Colon (tissue), 2 donors: ENCODE measurements around the gene FUCA2.
"Not testable (repeated sequence)": the region's sequence is repeated elsewhere in the genome, so short reads cannot be mapped to it uniquely, and the experiment has no call there.

Experiments
- FAIRE-seq: peaks from 2 replicates; lab custom pipeline; 2012; peaks lifted over from hg19 to GRCh38; lab: Jason Lieb, UNC
- donor health status: control.
- donor health status: control.

FUCA2 gene

DNA sequence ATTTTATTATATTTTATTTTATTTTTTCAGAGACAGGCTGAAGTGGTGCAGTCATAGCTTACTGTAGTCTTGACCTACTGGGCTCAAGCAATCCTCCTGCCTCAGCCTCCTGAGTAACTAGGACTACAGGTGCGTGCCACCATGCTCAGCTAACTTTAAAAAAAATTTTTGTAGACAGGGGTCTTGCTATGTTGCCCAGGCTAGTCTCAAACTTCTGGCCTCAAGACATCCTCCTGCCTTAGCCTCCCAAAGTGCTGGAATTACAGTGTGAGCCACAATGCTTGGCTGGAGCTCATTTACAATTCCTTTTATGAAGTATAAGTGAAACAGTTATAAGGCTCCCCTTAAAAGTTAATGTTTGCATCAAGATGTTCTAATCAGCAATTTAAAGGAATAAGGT lies 14.5 kb downstream of the FUCA2 start:
- FAIRE-seq = no peak

DNA sequence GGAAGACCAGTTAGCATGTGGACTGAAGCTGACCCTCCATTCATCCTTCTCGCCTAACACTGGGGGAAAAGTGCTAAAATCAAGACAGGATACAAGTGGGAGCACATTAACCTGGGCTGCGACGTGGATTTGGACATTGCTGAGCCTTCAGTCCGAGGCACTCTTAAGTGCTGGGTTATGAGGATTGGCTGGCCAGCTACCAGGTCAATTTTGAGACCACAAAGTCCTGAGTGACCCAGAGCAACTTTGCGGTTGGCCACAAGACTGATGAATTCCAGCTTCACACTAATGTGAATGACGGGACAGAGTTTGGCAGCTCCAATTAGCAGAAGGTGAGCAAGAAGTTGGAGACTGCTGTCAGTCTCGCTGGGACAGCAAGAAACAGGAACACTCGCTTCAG lies 20.7 kb downstream of the FUCA2 start:
- FAIRE-seq = no peak

DNA sequence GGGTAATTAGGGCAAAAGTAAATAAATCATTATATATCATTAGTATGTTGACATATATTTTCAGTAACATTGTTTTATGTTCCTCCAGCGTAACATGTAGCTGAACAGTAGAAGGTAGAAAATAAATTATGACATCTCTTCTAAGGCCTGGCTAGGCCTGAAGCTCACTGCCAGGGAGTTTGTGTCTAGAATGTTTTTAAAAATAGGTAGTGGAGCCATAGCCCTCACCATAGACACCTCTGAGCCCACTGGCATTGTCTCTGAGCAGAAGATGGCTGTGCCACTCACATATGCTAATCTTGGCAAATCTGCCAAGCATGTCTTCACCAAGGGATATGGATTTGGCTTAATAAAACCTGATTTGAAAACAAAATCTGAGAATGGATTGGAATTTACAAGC lies 21.3 kb downstream of the FUCA2 start:
- no peak for FAIRE-seq

DNA sequence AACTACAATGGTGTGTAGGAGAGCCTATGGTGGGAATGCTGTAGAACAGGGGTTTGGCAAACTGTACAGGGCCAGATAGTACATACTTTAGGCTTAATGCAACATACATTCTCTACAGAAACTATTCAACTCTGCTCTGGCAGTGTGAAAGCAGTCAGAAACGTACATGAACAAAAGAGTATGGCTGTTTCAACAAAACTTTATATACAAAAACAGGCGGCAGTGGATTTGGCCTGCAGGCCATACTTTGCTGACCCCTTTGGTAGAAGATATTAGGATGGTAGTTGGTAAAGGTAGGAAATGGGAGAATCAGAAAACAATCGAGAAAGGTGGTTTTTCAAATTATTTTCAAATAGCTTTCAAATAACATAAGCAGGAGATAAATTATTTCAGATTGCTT lies 24.8 kb downstream of the FUCA2 start:
- FAIRE-seq = no peak

- FAIRE-seq = no peak
Measured at GRCh38 chr6:143485967-143486366, 25.6 kb downstream of the FUCA2 start.

- peak; percentile 41 for FAIRE-seq
Measured at GRCh38 chr6:143482593-143482992, 28.9 kb downstream of the FUCA2 start.

- peak; percentile 10 for FAIRE-seq
Measured at GRCh38 chr6:143478479-143479062, 32.9 kb downstream of the FUCA2 start.

GRCh38 chr6:143476545-143476944 lies 35.0 kb downstream of the FUCA2 start:
- no peak for FAIRE-seq

DNA sequence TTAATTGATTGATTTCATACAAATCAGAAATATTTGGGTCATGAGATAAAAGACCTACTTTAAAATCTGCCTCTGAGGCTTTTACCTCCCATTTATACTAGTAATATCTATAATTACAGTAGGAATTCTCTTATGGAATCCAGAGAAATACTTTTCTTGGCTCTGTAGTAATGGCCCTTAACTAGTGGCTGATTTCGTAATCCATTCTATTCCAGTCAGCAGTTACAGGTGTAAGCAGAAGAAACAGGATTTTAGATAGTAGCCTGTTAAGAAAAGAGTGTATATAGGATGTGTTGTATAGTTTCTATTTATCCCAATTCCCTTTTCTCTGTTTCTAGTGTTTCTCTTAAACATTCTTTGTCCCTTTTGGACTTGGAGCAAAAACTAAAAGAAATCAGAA lies 39.7 kb downstream of the FUCA2 start:
- FAIRE-seq = no peak

DNA sequence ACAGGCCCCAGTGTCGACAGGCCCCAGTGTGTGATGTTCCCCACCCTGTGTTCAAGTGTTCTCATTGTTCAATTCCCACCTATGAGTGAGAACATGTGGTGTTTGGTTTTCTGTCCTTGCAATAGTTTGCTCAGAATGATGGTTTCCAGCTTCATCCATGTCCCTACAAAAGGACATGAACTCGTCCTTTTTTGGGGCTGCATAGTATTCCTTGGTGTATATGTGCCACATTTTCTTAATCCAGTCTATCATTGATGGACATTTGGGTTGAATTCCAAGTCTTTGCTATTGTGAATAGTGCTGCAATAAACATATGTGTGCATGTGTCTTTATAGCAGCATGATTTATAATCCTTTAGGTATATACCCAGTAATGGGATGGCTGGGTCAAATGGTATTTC lies 42.7 kb downstream of the FUCA2 start:
- FAIRE-seq = not testable (repeated sequence)

DNA sequence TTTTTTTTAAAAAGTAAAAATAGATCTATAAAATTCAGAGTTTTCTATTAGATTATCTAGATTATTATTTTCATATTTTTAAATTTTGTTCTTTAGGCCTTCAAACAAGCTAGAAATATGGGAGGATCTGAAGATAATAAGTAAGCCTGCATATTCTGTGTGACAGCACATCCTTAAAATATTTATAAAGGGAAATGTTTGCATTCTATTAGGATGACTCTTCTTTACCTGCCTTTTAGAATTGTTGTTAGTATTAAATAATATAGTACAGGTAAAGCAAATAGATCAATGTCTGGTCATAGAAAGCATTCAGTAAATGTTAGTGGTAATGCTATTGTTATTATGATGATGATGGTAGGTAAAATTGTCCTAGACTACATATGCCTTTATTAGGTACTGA lies 43.5 kb downstream of the FUCA2 start:
- FAIRE-seq = no peak

GRCh38 chr6:143465546-143465945 lies 46.0 kb downstream of the FUCA2 start:
- no peak for FAIRE-seq

DNA sequence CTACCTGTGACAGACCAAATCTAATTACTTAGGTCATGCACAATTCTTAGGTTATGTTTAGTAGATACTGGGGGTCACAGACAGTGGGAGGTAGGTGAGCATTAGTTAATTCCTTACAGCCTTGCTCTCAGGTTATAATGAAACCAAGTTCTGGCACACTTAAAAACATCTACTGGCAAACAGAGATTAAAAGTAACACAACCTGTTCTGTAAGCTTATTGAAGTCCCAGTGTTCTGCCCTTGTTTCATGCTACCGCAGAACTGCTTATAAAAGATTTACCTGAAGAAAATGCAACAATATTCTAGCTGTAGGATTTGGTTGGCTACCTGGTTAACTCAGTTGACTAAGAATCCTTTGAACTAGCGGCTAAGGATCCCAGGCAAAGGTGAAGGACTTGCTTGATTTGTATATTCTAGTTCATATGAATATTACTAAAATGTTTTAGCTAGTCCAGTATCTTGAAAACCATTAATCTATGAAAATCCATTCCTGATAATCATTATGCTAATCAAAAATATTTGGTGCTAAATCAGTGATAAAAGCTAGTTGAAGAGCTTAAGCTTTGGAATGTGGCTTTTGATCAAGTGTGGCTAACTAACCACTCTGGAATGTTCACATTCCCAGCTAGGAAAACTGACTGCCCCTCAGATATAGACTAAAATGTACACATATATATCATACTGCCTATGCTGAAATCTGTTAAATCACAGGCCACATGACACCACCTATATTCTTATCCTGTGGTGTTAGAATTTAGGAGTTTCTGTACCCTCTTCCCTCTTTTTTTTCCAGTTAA lies 53.8 kb downstream of the FUCA2 start:
- FAIRE-seq = no peak

DNA sequence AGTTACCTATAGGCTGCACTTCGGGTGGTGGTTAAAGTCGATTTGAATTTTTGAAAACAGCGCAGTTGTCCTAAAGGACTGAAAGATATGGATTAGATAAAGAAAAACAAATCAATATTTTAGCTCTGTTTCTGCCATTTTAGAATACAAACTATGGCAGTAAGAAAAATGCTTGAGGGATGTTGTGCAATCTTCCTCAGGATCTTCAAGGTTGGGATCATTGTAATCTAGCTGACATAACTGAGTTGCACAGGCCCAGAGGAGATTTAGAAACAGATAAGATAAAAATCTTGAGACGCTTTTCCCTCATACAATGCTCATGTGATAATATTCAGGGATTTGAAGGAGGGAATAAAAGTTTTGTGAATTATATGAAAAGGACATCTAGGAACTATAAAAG lies 60.0 kb downstream of the FUCA2 start:
- FAIRE-seq = no peak

DNA sequence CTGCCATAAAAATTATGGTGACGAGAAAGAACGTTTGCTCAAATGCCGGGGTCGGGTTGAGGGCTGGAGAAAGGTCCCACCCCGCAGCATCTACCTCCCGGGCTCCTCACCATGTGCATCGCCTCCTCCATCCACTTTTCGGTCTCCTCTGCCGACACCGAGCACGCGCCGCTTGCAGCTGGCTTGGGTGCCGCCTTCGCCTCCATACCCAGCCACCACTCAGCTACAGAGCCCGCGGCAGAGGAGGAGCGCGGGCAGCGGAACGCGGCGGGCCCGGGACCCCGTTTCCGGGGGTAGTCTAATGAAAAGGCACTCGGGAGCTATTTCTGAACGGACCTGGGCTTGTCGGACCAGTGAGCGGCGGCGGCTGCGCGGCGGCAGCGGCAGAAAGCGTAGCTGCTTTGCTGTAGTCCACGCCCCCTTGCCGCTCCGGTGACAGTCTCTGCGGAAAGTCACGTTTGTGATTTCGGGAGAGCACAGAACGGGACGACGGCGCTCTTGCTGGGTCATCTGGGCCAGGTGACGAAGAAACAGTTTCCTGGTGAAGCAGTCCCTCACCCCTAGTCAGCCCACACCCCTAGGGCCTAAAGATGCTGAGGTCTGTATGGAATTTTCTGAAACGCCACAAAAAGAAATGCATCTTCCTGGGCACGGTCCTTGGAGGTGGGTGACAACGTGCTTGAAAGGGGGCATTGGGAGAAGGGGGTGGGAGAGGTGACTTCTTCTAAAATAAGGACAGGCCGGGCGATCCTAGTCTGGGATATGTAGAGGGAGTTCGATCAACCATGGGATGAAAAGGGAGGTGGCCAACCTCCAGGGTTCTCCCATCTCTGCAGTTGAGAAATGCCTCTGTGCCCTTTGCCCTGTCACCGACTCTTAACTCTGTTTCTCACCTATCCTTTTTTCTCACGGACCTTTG lies 60.8 kb downstream of the FUCA2 start, which contains the start of the genes ADAT2 and PEX3:
Gene ADAT2 (minus strand): TSS at position 243 of the 919 bp plus-strand sequence. CDS start 37 bp downstream, at position 206.
Gene PEX3 (plus strand): TSS at position 353 of the 919 bp plus-strand sequence. CDS start 238 bp downstream, at position 591.
- no peak for FAIRE-seq

DNA sequence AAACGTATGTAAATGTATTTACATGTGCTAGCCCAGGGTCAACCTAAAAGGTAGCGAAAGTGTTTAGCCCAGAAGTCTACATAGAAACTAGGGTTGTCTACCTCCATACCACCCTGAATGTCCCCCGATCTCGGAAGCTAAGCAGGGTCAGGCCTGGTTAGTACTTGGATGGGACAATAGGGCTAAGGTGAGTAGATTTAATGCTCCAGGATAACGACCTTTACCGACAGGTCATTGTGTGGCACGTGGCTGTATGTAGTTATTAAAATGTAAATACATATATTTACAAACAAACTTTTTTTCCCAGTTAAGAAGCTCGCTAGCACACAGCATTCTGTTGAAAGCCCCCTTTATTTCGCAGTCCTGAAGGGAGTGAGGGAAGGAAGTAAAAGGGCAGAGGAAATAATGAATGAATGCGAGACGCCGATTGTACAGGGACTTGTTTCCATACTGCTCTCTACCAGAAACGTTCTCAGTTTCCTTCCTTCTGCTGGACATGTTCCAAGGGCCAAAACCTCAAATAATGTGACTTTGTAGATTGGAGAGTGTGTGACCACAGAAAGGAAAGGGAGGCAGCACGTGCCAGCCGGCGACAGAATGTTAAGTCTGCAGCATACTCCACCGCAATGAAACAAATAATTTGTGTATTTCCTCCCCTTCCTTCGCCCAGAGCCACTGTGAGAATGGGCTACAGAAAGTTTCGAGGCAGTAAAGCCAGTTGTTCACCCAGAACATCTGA lies 61.6 kb downstream of the FUCA2 start:
- no peak for FAIRE-seq

GRCh38 chr6:143449082-143449713 lies 62.3 kb downstream of the FUCA2 start:
- FAIRE-seq = no peak

DNA sequence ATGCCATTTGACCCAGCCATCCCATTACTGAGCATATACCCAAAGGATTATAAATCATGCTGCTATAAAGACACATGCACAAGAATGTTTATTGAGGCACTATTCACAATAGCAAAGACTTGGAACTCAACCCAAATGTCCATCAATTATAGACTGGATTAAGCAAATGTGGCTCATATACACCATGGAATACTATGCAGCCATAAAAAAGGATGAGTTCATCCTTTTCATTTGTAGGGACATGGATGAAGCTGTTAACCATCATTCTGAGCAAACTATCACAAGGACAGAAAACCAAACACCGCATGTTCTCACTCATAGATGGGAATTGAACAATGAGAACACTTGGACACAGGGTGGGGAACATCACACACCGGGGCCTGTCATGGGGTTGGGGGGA lies 63.7 kb downstream of the FUCA2 start:
- not testable (repeated sequence) for FAIRE-seq
